ENCODE data around the gene TRIM17.

GRCh38 chr1:228454238-228454637 lies 37.6 kb upstream of the TRIM17 start:
- no peak for TF ChIP-seq POLR2A (IDR thresholded peaks at IDR 0.05; ENCODE audit: extremely low read depth, insufficient read length)
- TF ChIP-seq CTCF (IDR thresholded peaks at IDR 0.05; ENCODE audit: low read depth, low read length): no peak

Data from NB4 (cell line).